GM12864 (cell line): Measurements from ENCODE around the gene UBE2S.
A peak's percentile ranks its signal among the peaks of the same experiment; 100 is the strongest.
"Not testable (repeated sequence)": the region's sequence is repeated elsewhere in the genome, so short reads cannot be mapped to it uniquely, and the experiment has no call there.

Source experiments
- DNase-seq: peaks from one replicate; pipeline ENCODE4 v3.0.0-alpha.2; 2011; ENCODE audit warnings: low read depth
- H3K4me3 ChIP-seq: 2 replicates; pipeline ENCODE4 v1.5.1; 2011; ENCODE audit warnings: mild to moderate bottlenecking, low read depth, low read length, control low read depth
- TF ChIP-seq, protein P1 (sequence below): IDR thresholded peaks from 2 replicates; pipeline ENCODE4 v1.5.1; 2011; ENCODE audit warnings: low read depth, mild to moderate bottlenecking, moderate library complexity, low read length, control low read depth, inconsistent platforms; ENCODE audit errors: missing control alignments

The UBE2S gene

DNA sequence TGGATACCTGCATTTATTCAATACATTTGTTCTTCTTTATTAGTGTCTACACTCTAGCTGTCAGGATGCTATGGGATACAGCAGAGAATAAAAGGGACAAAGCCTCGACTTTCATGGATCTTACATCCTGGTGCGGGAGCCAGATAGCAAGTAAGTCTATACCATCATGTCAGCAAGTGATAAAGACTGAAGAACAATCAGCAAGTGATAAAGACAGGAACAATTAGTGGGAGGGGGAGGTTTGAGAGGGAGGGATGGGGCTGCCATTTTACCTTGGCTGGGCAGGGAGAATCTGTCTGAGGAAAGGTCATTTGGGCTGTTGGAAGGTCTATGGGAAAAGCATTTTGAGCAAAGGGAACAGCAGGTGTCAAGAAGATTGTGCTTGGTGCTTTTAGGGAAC lies 2.6 kb upstream of the UBE2S start:
- H3K4me3 ChIP-seq, result no peak overlapping the region
- TF ChIP-seq, protein P1, sequence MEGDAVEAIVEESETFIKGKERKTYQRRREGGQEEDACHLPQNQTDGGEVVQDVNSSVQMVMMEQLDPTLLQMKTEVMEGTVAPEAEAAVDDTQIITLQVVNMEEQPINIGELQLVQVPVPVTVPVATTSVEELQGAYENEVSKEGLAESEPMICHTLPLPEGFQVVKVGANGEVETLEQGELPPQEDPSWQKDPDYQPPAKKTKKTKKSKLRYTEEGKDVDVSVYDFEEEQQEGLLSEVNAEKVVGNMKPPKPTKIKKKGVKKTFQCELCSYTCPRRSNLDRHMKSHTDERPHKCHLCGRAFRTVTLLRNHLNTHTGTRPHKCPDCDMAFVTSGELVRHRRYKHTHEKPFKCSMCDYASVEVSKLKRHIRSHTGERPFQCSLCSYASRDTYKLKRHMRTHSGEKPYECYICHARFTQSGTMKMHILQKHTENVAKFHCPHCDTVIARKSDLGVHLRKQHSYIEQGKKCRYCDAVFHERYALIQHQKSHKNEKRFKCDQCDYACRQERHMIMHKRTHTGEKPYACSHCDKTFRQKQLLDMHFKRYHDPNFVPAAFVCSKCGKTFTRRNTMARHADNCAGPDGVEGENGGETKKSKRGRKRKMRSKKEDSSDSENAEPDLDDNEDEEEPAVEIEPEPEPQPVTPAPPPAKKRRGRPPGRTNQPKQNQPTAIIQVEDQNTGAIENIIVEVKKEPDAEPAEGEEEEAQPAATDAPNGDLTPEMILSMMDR, result no peak
- DNase-seq, result no peak

DNA sequence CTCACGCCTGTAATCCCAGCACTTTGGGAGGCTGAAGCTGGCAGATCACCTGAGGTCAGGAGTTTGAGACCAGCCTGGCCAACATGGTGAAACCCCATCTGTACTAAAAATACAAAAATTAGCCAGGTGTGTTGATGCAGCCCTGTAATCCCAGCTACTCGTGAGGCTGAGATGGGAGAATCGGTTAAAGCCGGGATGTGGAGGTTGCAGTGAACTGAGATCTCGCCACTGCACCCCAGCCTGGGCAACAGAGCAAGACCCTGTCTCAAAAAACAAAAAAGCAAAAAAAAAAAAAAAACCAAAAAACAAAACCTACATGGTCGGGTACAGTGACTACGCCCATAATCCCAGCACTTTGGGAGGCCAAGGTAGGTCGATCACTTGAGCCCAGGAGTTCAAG lies 1.6 kb upstream of the UBE2S start:
- H3K4me3 ChIP-seq, DNase-seq: not testable (repeated sequence)

DNA sequence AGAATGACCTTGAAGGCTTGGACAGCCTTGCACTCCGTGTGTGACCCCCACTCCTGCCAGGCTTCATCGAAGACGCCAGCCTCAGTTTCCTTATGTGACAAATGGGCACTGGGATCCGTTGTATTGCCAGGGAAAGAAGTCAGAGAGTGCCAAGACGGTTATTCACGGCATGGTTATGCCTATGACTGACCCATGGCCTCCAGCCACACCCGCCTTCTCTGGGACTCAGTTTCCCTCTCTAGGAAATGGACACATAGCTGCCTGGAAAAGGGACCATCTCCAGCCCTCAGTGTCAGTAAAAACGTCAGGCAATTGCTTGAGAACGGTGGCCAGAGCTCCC lies 915 bp upstream of the UBE2S start:
- DNase-seq, result no peak
- H3K4me3 ChIP-seq, result peak overlapping the region; percentile 42
- TF ChIP-seq, protein P1, result no peak

DNA sequence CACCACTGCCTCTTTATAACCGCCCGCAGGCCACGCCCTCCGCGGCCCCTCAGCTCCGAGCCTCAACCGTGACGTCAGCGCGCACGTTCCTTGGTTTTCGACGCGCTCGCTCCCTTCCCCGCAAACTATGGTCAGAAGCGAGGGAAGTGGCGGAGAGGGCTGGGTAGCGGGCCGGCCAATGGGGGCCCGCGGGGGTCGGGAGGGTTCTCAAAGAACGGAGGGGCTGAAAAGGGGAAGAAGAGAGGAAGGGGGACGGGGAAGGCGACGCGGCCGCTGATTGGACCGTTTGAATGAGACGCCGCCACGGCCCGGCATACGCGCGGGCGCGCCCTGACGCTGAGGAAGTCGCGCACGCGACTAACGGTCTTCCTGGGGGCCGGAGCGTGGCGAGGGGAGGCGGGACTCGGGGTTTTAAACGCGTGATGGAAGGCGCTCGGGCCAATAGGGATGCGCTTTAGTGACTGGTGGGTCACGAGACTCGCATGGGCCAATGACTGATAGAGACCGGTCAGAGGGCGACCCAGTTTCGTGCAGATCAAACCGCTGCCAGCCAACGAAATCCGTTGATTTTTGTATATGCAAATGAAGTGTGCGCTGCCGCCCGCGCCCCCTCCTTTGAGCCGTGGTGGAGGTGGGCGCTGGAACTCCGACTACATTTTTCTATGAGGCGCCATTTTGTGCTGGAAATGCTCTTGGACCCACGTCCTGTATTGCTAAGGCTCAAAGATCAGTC lies 378 bp upstream of the UBE2S start:
- DNase-seq, result peak; percentile 99
- H3K4me3 ChIP-seq, result peak overlapping the region; percentile 85
- TF ChIP-seq, protein P1, result no peak

DNA sequence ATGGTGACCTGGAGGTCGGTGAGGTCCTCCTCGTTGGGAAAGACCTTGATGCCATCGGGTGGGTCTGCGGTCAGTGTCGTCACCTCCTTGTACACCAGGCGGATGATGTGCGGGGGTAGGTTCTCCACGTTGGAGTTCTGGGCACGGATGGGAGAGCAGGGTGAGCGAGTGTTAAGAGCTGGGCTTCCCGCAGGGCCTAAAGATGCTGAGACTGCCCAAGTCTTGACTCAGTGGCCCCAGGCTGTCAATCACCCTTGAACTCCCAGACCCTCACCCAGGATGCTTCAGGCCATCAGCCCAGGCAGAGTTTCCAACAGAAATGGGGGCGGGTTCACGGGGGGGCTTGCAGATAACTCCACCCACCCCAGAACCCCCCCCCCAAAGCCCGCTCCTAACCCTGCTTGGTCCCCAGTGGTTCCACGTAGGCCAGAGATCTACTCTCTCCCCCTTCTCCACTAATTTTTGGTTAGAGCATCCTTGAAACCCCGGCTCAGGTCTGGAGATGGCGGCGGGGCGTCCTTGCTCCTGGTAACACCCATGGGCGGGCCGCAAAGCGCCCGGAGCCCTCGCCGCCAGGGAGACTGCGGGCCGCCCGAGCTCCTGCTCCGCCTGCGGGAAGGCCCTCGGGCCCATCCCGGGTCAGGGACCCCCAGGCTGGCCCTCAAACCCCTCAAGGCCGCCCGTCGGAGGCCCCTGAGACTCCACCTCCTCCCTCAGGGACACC lies 600 bp downstream of the UBE2S start:
- H3K4me3 ChIP-seq, result peak overlapping the region; percentile 85
- no peak for DNase-seq
- TF ChIP-seq, protein P1, result no peak

DNA sequence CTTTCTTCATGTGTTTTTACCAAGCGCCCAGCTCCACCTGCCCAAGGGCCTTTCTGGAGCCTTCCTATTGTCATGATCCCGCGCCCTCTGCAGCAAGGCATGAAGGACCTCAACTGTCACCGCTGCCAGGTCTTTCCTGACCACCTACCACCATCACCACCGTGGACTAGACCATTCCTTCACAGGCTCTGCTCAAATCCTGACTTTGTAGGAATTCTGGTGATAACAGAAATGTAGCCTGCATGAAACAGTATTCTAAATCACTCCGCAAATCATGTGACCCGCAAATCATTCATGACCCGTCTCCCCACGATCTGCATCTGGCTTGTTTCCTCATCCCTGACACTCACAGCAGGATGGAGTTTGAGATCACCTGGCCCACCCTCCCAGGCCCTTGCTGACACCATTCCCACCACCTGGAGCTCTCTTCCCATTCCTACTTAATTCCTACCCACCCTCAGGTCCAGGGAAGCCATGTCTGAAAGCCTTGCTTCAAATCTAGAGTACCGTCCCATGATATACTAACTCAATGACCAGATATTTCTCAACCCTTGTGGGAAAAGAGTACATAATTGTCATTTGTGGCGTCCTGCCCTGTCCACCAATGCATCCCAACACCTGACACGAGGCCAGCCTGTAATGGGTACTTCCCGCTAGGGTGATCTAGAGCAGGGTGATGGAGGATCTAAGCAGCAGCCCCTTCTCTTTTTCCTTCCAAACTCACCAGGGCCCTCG lies 1.3 kb downstream of the UBE2S start:
- H3K4me3 ChIP-seq, result peak overlapping the region; percentile 85
- TF ChIP-seq, protein P1, result no peak
- no peak for DNase-seq

DNA sequence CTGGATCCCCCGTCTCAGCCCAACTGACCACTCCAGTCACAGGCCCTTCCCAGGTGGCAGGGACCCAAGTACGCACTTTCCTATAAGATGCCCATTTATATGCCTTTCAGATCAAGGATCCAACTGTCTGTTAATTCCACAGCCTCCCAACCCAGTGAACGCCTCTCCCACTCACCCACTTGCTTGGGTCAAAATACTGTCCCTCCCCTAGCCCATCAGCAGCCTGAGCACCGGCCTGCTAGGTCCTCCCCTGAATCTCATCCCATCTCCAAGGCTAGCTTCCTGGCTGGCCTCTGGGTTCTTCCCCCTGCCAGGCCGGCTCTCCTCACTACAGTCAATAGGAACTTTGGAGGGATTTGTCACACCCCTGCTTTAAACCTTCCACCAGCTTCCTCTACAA lies 1.9 kb downstream of the UBE2S start:
- TF ChIP-seq, protein P1, result no peak
- peak overlapping the region; percentile 85 for H3K4me3 ChIP-seq
- no peak for DNase-seq
